ENCODE measurements around the gene STRIT1.

Gene STRIT1

GRCh38 chr3:155252021-155252420, 41.5 kb downstream of the STRIT1 start:
- no peak overlapping the region for H3K4me3 ChIP-seq (ENCODE audit: low read depth, low read length)
- no peak for TF ChIP-seq CTCF (IDR thresholded peaks at IDR 0.05; ENCODE audit: insufficient read depth, low read depth, low read length, missing control alignments)
- DNase-seq (ENCODE audit: low read depth), result peak; percentile 5

DNA sequence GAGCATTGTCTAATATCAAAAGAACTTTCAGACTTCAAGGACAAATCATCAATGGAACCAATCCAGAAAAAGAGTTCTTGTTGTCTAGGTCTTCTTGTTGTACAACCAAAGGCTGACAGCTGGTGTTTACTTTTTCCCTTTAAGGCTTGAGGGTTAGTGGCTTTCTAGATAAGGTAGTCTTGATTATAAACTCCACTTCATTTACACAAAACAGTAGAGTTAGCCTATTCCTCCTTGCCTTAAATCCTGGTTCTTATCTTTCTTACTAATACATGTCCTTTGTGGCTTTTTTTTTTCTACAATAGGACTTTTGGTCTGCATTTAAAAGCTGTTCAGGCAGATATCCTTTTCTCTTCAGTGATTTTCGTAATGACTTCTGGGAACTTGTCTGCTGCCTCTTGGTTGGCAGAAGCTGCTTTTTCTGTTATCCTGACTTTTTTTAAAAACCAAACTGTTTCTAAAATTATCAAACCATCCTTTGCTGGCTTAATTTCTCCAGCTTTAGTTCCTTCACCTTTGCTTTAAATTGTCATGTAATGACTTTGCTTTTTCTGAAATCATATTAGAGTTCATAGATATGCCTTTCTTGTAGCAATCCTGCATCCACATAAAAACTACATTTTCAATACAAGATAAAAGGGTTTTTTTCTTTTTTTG, 44.8 kb downstream of the STRIT1 start:
- DNase-seq (ENCODE audit: low read depth), result no peak
- no peak for TF ChIP-seq CTCF (IDR thresholded peaks at IDR 0.05; ENCODE audit: insufficient read depth, low read depth, low read length, missing control alignments)
- H3K4me3 ChIP-seq (ENCODE audit: low read depth, low read length), result no peak overlapping the region

- no peak overlapping the region for H3K4me3 ChIP-seq (ENCODE audit: low read depth, low read length)
- DNase-seq (ENCODE audit: low read depth), result no peak
- TF ChIP-seq CTCF (IDR thresholded peaks at IDR 0.05; ENCODE audit: insufficient read depth, low read depth, low read length, missing control alignments), result no peak
Measured at GRCh38 chr3:155244699-155245098, 48.8 kb downstream of the STRIT1 start.

- no peak for DNase-seq (ENCODE audit: low read depth)
- no peak overlapping the region for H3K4me3 ChIP-seq (ENCODE audit: low read depth, low read length)
- TF ChIP-seq CTCF (IDR thresholded peaks at IDR 0.05; ENCODE audit: insufficient read depth, low read depth, low read length, missing control alignments), result no peak
Measured at GRCh38 chr3:155244216-155244615, 49.3 kb downstream of the STRIT1 start.

DNA sequence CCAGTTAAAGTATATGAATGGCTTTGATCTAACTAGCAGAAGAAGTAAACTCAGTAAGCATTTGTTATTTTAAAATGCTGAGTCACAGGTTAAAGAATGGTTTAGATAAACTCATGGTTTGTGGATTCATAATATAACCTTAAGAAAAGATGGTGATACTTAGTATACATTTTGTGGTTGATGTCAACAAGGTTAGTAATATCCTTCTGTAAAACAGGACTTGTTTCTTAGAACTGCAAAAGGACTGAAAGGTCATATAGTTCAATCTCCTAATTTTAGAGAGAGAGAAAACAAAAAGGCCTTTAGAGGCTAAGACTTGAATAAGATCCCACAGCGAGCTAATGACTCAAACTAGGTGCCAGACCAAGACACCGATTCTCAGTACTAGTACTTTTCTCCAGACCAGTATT, 50.0 kb downstream of the STRIT1 start:
- peak; percentile 17 for DNase-seq (ENCODE audit: low read depth)
- no peak overlapping the region for H3K4me3 ChIP-seq (ENCODE audit: low read depth, low read length)
- TF ChIP-seq CTCF (IDR thresholded peaks at IDR 0.05; ENCODE audit: insufficient read depth, low read depth, low read length, missing control alignments), result no peak

DNA sequence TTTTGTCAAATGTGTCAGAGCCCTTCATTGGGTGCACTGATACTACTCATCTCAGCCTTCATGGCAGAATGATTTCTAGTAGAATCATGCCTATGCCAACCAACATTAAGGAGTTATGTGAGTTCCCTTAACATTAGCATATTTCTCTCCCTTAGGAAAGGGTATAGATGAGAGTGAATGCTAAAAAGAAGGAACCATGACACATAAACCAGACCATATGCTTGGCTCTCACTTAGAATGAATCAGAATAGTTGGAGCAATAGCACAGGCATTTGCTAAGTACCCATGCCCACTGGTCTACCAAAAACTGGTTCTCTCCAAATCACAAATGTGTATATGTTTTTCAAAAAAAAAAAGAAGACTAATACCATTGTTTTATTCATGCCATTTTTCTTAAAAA, 51.1 kb downstream of the STRIT1 start:
- no peak for DNase-seq (ENCODE audit: low read depth)
- no peak overlapping the region for H3K4me3 ChIP-seq (ENCODE audit: low read depth, low read length)
- TF ChIP-seq CTCF (IDR thresholded peaks at IDR 0.05; ENCODE audit: insufficient read depth, low read depth, low read length, missing control alignments), result no peak

DNA sequence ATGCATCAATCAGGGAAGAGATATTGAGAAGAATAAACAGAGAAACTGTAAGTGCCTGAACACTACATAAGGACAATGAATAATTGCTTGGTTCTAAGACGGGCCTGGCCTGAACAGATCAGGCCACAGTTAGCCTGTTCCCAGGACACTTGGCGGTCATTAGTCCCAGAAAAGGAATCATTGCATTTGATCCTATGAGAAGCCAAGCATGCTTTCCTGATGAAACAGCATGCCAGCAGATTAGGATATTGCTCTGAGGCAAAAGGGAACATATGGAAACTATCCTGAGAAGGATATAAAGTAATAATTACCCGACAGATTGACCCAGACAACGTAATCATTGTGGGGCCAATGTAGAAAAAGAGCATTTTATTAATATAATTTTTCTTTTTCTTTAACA, 51.9 kb downstream of the STRIT1 start:
- TF ChIP-seq CTCF (IDR thresholded peaks at IDR 0.05; ENCODE audit: insufficient read depth, low read depth, low read length, missing control alignments), result no peak
- no peak for DNase-seq (ENCODE audit: low read depth)
- no peak overlapping the region for H3K4me3 ChIP-seq (ENCODE audit: low read depth, low read length)

Data from GM12865 (cell line).